CD4-positive, alpha-beta T cell treated with Interleukin-15 for 1 hour (primary cell): ENCODE measurements around the gene BCL3.

Experiments used
- DNase-seq: peaks from one replicate; pipeline ENCODE4 v3.0.0-alpha.2; 2020

Gene BCL3

GRCh38 chr19:44742330-44743061 is 6.0 kb upstream of the BCL3 start:
- DNase-seq = no peak

DNA sequence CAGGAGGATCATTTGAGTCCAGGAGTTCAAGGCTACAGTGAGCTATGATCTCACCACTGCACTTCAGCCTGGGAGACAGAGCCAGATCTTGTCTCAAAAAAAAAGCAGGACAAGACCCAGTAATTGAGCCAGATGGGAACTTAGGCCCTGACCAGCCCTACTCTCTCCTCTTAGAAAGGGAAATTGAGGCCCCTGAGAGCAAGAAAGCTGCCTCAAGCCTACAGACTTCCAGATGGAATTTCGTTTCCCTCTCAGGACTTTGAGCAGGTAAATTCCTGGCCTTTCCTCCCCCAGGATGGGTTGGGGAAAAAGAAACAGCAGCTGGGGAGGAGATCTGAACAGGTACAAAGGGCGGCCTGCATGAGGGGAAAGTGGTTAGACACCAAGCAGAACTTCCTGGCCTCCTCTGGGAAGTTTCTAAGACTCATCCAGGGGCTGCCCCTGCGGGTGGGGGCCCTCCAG is 3.6 kb upstream of the BCL3 start:
- DNase-seq = no peak

DNA sequence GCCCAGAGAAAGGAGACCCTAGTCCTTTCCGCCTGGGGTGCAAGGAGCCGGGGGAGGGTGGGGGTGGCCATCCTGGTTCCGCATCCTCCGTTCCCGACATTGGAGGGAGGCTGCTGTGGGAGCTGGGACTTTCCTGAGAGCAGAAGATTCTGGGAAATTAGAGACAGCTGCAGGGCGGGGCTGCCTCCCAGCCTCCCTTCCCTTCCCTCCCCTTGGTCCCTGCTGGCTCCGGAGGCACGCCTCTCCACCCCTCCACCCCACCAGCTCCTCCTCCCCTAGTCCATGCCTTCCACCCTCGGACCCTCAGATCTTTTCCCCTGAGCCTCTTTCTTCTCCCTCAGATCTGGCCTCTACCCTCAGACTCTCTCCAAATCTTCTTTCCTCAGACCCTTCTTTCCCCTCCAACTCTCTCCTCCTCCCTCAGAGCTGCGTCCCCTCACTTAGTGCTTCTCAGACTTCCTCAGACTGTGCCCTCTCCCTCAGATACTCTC is 3.1 kb upstream of the BCL3 start:
- no peak for DNase-seq

- no peak for DNase-seq
Measured at GRCh38 chr19:44745887-44746600, 2.5 kb upstream of the BCL3 start.

DNA sequence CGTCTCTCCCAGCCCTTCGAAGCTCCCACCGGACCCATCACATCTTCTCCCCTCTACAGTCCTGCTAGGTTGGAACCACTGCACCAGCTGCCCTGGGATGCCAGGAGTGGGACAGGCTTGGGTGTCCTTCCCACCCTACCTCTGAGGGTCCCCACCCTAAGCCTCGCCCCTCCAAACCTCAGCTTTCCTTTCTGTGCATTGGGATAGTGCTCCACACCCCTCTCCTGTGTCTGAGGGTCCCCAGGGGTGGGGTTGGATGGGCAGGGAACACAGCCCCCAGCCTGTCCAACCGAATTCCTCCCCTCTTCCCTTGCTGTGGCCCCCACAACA is 1.9 kb upstream of the BCL3 start:
- DNase-seq = no peak

DNA sequence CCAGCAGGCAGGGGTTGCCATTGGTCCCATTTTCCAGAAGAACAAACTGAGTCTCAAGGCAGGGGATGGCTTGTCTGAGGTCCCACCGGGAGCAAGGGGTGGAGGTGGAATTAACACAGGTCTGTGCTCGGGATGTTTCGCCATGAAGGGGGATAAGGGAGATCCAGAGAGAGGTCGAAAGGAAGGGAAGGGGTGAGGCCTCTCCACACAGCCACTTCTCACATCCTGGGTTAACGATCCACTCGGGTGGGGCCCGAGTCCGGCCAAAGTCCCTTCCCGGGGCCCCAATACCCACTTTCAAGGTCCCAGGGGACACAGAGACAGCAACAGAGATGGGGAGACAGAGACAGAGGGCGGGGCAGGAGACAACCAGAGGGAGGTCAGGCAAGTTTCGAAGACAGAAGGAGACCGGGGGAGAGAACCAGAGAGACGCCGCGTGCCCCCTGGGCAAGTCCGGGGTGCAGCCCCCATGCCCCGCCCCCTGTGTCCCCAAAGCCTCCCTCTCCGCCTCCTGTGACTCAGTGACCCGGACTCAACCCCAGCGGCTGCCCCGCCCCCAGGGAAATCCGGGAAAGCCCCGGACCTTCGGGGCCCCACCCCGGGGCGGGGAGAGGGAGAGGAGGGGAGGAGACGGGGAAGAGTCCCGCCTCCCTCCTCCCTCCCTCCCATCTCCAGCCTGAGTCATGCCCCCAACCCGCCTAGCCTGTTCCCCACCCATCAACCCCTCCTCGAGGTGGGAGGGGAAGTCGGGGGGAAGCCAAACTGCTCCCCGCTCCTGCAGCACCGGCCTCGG is 1.4 kb upstream of the BCL3 start:
- peak; percentile 94 for DNase-seq

DNA sequence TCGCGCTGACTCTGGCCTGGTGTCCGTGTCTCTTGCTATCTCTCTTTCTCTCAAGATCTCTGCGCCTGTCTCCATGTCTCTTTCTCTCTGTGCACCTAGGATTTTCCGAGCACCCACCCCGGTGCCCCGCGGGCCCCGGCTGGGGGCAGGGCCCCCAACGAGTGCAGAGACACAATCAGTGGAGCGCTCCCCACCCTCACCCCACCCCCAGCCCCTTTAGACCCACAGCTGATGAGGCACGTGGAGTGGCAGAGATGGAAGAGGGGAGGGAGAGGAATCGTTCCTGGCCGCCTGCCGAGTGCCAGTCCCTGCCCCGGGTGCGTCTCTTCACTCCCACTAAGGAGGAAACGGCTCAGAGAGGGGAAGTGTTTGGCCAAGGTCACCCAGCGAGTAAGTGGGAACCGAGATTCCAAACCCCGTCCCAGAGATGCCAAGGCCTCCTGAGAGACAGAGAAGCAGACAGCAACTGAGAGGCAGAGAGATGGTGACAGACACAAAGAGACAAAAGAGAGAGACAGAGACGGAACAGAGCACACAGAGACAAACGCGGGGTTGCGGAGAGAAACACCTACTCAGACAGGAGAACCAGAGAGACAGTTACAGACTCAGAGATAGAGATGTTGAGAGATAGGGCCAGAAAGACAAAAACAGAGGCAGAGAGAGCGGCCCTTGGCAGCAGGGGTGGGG is 626 bp upstream of the BCL3 start:
- DNase-seq = peak; percentile 55

DNA sequence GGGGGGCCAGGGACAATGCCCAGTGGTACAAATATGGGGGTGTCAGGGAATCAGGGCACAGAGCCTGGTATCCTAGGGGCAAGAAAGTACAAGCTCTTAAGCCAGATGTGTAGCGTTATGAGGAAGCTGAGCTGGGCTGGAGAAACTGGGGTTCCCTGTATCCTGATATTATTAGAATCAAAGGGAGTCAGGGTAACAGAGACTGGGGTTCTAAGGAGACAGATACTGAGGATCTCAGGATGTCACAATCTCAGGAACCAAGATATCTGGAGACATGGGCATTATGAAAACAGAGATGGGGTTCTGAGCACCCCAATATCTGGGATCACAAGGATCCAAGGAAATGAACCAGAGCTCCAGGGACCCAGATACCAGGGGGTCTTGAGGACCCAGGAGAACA is 784 bp downstream of the BCL3 start:
- DNase-seq = no peak

- DNase-seq = no peak
Measured at GRCh38 chr19:44749994-44750393, 1.5 kb downstream of the BCL3 start.

DNA sequence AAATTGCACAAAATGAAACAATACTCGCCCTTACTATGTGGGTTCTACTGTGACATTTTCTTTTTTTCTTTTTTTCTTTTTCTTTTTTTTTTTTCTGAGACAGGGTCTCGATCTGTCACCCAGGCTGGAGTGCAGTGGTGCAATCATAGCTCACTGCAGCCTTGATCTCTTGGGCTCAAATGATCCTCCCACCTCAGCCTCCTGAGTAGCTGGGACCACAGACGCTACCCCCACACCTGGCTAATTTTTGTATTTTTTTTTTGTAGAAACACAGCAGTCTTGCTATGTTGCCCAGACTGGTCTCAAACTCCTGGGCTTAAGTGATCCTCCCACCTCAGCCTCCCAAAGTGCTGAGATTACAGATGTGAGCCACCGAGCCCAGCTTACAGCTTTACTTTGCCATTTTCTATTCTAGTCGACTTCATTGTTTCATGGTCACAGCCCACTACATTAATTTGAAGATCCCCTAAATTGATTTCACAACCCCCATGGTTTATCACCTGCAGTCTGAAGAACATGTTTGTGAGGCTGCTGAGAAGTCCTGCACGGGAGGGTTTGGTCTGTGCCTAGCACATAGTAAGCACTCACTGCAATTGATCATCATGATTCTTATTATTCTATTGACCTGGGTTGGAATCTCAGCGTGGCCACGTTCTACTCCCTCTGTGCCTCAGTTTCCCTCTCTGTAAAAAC is 3.8 kb downstream of the BCL3 start:
- DNase-seq = no peak

DNA sequence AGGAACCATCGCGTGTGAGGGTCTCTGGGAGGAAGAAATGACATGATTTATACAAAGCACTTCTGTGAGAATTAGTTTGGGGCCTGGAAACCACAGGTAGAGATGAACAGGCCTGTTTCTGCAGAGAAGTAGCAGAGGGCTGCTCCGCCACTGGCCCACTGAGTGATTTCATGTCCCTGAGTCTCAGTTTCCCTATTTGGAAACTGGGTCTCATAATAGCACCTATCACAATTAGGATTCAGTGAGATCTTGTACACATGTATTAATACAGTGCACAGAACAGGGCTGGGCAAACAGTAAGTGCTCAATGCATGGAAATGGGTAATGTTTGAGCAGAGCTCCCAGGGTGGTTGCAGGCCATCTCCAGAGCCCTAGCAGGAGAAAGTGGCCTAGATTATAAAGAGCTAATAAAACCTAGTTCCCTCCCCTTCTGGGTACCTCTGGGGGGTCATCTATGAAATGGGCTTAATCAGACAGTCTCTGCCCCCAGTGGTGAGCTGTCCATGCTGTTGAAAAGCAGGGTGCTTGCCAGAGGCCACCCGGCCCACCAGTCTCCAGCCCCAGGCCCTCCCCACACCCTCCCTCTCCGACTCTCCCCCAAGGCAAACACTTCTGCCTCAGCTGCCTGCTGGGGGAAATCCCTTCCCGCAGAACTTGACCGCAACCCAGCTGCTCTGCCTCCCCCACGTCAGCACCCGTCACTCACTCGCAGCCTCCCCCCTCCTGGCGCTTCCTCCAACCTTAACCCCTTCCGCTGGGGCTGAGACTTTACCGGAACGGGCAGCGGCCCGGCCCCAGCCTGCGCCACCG is 4.5 kb downstream of the BCL3 start:
- peak; percentile 97 for DNase-seq

DNA sequence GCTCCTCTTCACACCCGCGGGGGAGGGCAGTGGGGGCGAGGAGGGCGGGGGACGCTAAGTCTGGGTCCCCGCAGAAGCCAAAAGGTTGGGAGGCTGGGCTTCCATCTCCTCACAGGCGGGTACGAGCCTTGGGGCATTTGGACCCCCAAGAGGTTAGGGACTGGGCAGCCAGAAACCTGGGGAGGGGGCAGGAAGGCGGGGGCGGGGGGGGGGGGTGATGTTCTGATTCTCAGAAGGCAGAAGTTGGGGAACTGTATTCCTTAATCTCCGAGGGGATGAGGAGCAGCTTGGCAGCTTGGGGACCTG is 5.1 kb downstream of the BCL3 start:
- DNase-seq = no peak

GRCh38 chr19:44753932-44754749 is 5.6 kb downstream of the BCL3 start:
- DNase-seq = peak; percentile 90

DNA sequence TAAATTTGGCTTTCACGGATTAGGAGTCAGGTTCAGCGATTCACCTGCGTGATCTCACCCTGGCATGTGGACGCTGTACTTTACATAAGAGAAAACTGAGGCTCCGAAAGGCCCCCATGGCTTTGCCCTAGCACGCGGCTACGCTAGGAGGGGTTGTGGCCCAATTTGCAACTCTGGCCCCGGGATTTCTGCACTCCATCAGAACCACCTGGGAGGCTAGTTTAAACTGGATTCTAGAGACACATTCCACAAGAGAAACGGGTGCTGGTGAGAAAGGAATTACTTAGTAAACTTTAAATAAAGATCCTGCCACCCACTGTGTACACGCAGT is 6.2 kb downstream of the BCL3 start:
- DNase-seq = no peak

GRCh38 chr19:44755219-44755618 is 6.7 kb downstream of the BCL3 start:
- DNase-seq = no peak

- no peak for DNase-seq
Measured at GRCh38 chr19:44756089-44756562, 7.6 kb downstream of the BCL3 start.

DNA sequence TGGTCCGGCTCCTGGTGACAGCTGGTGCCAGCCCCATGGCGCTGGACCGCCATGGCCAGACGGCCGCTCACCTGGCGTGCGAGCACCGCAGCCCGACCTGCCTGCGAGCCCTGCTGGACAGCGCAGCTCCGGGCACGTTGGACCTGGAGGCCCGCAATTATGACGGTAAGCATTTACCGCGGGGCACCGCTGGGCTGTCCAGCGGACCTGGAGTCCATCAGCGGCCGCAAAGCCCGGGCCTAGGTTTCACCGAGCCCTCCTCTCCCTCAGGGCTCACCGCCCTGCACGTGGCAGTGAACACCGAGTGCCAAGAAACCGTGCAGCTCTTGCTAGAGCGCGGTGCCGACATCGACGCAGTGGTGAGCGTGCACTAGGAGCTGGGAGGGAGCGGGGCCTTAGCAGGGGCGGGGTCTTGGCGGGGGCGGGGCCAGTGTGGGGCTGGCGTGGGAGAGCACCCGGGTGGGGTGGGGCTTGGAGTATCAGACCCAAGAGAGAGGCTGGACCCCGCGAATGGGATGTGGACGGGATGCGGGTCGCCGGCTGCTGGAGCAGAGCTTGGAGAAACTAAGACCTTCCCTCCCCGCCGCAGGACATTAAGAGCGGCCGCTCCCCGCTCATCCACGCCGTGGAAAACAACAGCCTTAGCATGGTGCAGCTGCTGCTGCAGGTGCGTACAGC is 8.7 kb downstream of the BCL3 start:
- DNase-seq = no peak

- no peak for DNase-seq
Measured at GRCh38 chr19:44757735-44758505, 9.4 kb downstream of the BCL3 start.

- no peak for DNase-seq
Measured at GRCh38 chr19:44758596-44758995, 10.1 kb downstream of the BCL3 start.
